ENCODE measurements around the gene SHQ1.
"Not testable (repeated sequence)": the region's sequence is repeated elsewhere in the genome, so short reads cannot be mapped to it uniquely, and the experiment has no call there.

Gene SHQ1

GRCh38 chr3:72745146-72745999, 102.9 kb downstream of the SHQ1 start:
- no peak for DNase-seq

- DNase-seq: no peak
Measured at GRCh38 chr3:72744330-72744729, 103.9 kb downstream of the SHQ1 start.

GRCh38 chr3:72739531-72740466, 108.4 kb downstream of the SHQ1 start:
- DNase-seq: no peak

- DNase-seq: peak; percentile 76
Measured at GRCh38 chr3:72738752-72739530, 109.3 kb downstream of the SHQ1 start.

GRCh38 chr3:72735072-72735471, 113.2 kb downstream of the SHQ1 start:
- not testable (repeated sequence) for DNase-seq

- no peak for DNase-seq
Measured at GRCh38 chr3:72733676-72734075, 114.6 kb downstream of the SHQ1 start.

GRCh38 chr3:72732666-72733345, 115.4 kb downstream of the SHQ1 start:
- not testable (repeated sequence) for DNase-seq

- no peak for DNase-seq
Measured at GRCh38 chr3:72728958-72729467, 119.2 kb downstream of the SHQ1 start.

GRCh38 chr3:72728329-72728889, 119.8 kb downstream of the SHQ1 start:
- DNase-seq: no peak

GRCh38 chr3:72727726-72728125, 120.5 kb downstream of the SHQ1 start:
- no peak for DNase-seq

GRCh38 chr3:72727172-72727571, 121.1 kb downstream of the SHQ1 start:
- DNase-seq: no peak

- DNase-seq: no peak
Measured at GRCh38 chr3:72725229-72725628, 123.0 kb downstream of the SHQ1 start.

- DNase-seq: no peak
Measured at GRCh38 chr3:72724070-72724469, 124.2 kb downstream of the SHQ1 start.

- no peak for DNase-seq
Measured at GRCh38 chr3:72722930-72723726, 125.1 kb downstream of the SHQ1 start.

GRCh38 chr3:72721683-72722381, 126.4 kb downstream of the SHQ1 start:
- DNase-seq: no peak

GRCh38 chr3:72720566-72720965, 127.7 kb downstream of the SHQ1 start:
- no peak for DNase-seq

GRCh38 chr3:72719137-72719536, 129.1 kb downstream of the SHQ1 start:
- no peak for DNase-seq

- DNase-seq: not testable (repeated sequence)
Measured at GRCh38 chr3:72714135-72714534, 134.1 kb downstream of the SHQ1 start.

GRCh38 chr3:72710471-72710870, 137.8 kb downstream of the SHQ1 start:
- not testable (repeated sequence) for DNase-seq

GRCh38 chr3:72708441-72708840, 139.8 kb downstream of the SHQ1 start:
- DNase-seq: no peak

Measured in activated CD4-positive, CD25-positive, alpha-beta regulatory T cell treated with anti-CD3 and anti-CD28 coated beads, Interleukin-2, amount 50 U/mL, for 72 hours (primary cell).